Prostate gland (tissue), 2 donors: ENCODE results near the gene TCF7L2. TPM values are rescaled to one million over a fixed set of nuclear protein-coding genes. Genes with fewer than 3 reads are reported as not detected.

Source experiments
- DNase-seq: peaks from one replicate; pipeline ENCODE4 v3.0.0-alpha.2; 2019; ENCODE audit warnings: low spot score
- H3K27ac ChIP-seq, 2 donors: fragments of 200-600 bp; sonication (generic); 2 replicates each; pipeline ENCODE4 v1.5.1; 2017 to 2019
- H3K27me3 ChIP-seq: fragments of 200-600 bp; sonication (generic); replicated peaks from 2 replicates; pipeline ENCODE4 v1.5.1; 2019; ENCODE audit not compliant: insufficient read depth
- H3K36me3 ChIP-seq, 2 donors: fragments of 200-600 bp; sonication (generic); 1 replicate in 1 of 2; 2 replicates in 1 of 2; pipeline versions ENCODE4 v1.5.1 to v1.8.1; 2017 to 2019
- H3K4me1 ChIP-seq: fragments of 200-600 bp; sonication (generic); replicated peaks from 2 replicates; pipeline ENCODE4 v1.5.1; 2019
- H3K4me3 ChIP-seq, 2 donors: fragments of 200-600 bp; sonication (generic); 2 replicates each; pipeline ENCODE4 v1.5.1; 2017 to 2019
- H3K9me3 ChIP-seq: fragments of 200-600 bp; sonication (generic); 2 replicates; pipeline ENCODE4 v1.5.1; 2017
- CTCF ChIP-seq, 4 experiments: fragments of 200-600 bp in 2 of 4; fragments of 450-650 bp in 2 of 4; sonication (generic) in 2 of 4; IDR thresholded peaks; 1 replicate in 3 of 4; 2 replicates in 1 of 4; pipeline ENCODE4 v1.5.1; 2016 to 2019; ENCODE audit warnings: antibody characterized with exemption in 4 of 4, mild to moderate bottlenecking in 2 of 4, moderate library complexity in 2 of 4
- POLR2A ChIP-seq: fragments of 450-650 bp; IDR thresholded peaks from one replicate; pipeline ENCODE4 v1.6.1; 2016; ENCODE audit warnings: antibody characterized with exemption, mild to moderate bottlenecking
- POLR2AphosphoS5 ChIP-seq: sonication (generic); formaldehyde crosslinking; IDR thresholded peaks from one replicate; pipeline ENCODE4 v1.6.1; 2017; ENCODE audit warnings: antibody characterized with exemption
- WGBS: methylation state at CpG from one replicate; pipeline ENCODE4 v1.1.5; 2018; 5-methylcytosine and 5-hydroxymethylcytosine counted together
- intact Hi-C: fragments of 100-400 bp; cut with DNase I; formaldehyde crosslinking; loops from one replicate; pipeline ENCODE4 v1.14.2; 2022
- total RNA-seq, 2 donors: library from RNA; depleted of rRNA; stranded (reverse); fragments of >200 nt; gene quantifications; one replicate each; pipeline ENCODE4 v1.1.0, GENCODE V29; 2016

TCF7L2 gene
- total RNA-seq, 2 donors from 2014 or later = 9.8 to 29.8 TPM

- DNase-seq = no peak
- intact Hi-C loops = no loop called here
- no peak for TF ChIP-seq POLR2A
- TF ChIP-seq CTCF (IDR thresholded peaks at IDR 0.05) = no peak
- TF ChIP-seq POLR2AphosphoS5 = no peak
- Histone ChIP-seq H3K36me3 (no peaks in the 10 kb centered on the region), H3K4me3 (no peak overlapping the region), H3K9me3 (no peaks in the 10 kb centered on the region), H3K27ac (no peak overlapping the region), H3K27me3 (no peaks in the 10 kb centered on the region), H3K4me1 (no peaks in the 10 kb centered on the region)
- WGBS = 97% methylated on average over 4 of the region's 4 CpGs
Measured at GRCh38 chr10:113084031-113084430, 134.0 kb downstream of the TCF7L2 start.

GRCh38 chr10:113085776-113086175 lies 135.7 kb downstream of the TCF7L2 start:
- intact Hi-C loops = no loop called here
- WGBS = 97% methylated on average over 4 of the region's 4 CpGs
- no peaks in the 10 kb centered on the region for H3K9me3 ChIP-seq
- no peak overlapping the region for H3K4me3 ChIP-seq
- DNase-seq = no peak
- no peaks in the 10 kb centered on the region for H3K36me3 ChIP-seq
- no peak overlapping the region for H3K27ac ChIP-seq
- TF ChIP-seq POLR2A (no peak), POLR2AphosphoS5 (no peak), CTCF (IDR thresholded peaks at IDR 0.05) (no peak)
- no peaks in the 10 kb centered on the region for H3K4me1 ChIP-seq
- no peaks in the 10 kb centered on the region for H3K27me3 ChIP-seq

GRCh38 chr10:113086282-113086681 lies 136.2 kb downstream of the TCF7L2 start:
- intact Hi-C loops = no loop called here
- no peak overlapping the region for H3K27ac ChIP-seq
- H3K36me3 ChIP-seq = no peaks in the 10 kb centered on the region
- H3K4me1 ChIP-seq = no peaks in the 10 kb centered on the region
- H3K9me3 ChIP-seq = no peaks in the 10 kb centered on the region
- H3K4me3 ChIP-seq = no peak overlapping the region
- DNase-seq = no peak
- H3K27me3 ChIP-seq = no peaks in the 10 kb centered on the region
- TF ChIP-seq POLR2AphosphoS5 (no peak), POLR2A (no peak), CTCF (IDR thresholded peaks at IDR 0.05) (no peak)

- Histone ChIP-seq H3K4me3 (no peak overlapping the region), H3K36me3 (no peaks in the 10 kb centered on the region), H3K27me3 (no peaks in the 10 kb centered on the region), H3K27ac (no peak overlapping the region), H3K9me3 (no peaks in the 10 kb centered on the region), H3K4me1 (no peaks in the 10 kb centered on the region)
- no peak for TF ChIP-seq CTCF (IDR thresholded peaks at IDR 0.05)
- TF ChIP-seq POLR2AphosphoS5 = peak; percentile 14
- no peak for TF ChIP-seq POLR2A
- DNase-seq = no peak
- intact Hi-C loops = no loop called here
- WGBS = 64% methylated on average over 9 of the region's 9 CpGs
Measured at GRCh38 chr10:113087165-113088029, 137.3 kb downstream of the TCF7L2 start.

- Histone ChIP-seq H3K27me3 (no peaks in the 10 kb centered on the region), H3K36me3 (no peaks in the 10 kb centered on the region), H3K4me1 (no peaks in the 10 kb centered on the region), H3K27ac (no peak overlapping the region), H3K9me3 (no peaks in the 10 kb centered on the region), H3K4me3 (no peak overlapping the region)
- WGBS = 96% methylated on average over 2 of the region's 2 CpGs
- intact Hi-C loops = no loop called here
- DNase-seq = no peak
- TF ChIP-seq CTCF (IDR thresholded peaks at IDR 0.05) = no peak
- no peak for TF ChIP-seq POLR2AphosphoS5
- TF ChIP-seq POLR2A = no peak
Measured at GRCh38 chr10:113088194-113088593, 138.1 kb downstream of the TCF7L2 start.
